ENCODE results near the gene STRADA.

The STRADA gene

DNA sequence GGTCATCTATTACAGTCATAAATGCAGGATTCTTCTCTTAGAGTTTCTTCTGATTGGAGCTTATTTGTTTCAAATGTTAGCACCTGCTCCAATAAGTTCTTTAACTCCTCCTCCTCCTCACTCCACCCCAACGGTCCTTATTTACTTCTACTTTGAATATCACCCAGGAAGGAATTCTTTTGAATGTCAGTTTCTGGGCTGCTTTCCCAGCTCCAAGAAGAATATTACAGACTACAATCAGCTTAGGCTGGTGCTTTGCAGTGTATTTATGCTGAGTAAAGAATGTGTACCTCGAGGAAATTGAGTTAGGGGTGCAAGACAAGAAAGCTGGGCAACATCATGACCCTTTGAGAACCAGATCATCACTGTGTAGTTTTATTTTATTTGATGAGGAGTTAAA is 88.5 kb downstream of the STRADA start:
- FAIRE-seq, result no peak
- TF ChIP-seq, protein P1, sequence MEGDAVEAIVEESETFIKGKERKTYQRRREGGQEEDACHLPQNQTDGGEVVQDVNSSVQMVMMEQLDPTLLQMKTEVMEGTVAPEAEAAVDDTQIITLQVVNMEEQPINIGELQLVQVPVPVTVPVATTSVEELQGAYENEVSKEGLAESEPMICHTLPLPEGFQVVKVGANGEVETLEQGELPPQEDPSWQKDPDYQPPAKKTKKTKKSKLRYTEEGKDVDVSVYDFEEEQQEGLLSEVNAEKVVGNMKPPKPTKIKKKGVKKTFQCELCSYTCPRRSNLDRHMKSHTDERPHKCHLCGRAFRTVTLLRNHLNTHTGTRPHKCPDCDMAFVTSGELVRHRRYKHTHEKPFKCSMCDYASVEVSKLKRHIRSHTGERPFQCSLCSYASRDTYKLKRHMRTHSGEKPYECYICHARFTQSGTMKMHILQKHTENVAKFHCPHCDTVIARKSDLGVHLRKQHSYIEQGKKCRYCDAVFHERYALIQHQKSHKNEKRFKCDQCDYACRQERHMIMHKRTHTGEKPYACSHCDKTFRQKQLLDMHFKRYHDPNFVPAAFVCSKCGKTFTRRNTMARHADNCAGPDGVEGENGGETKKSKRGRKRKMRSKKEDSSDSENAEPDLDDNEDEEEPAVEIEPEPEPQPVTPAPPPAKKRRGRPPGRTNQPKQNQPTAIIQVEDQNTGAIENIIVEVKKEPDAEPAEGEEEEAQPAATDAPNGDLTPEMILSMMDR (IDR thresholded peaks at IDR 0.05; ENCODE audit: insufficient read depth, missing control alignments), result no peak
- no peak for DNase-seq (ENCODE audit: insufficient read length, low spot score)
